NCI-H2107 (cell line): Measurements from ENCODE around the gene MRGPRF.

Source experiments
- DNase-seq: peaks from one replicate; lab custom pipeline; 2025; lab: John Stamatoyannopoulos, UW

The MRGPRF gene

GRCh38 chr11:69013009-69013951, at the start of gene MRGPRF:
Gene MRGPRF (minus strand): TSS chr11:69013246. CDS start chr11:69009901, 3,345 bp downstream.
- DNase-seq, result no peak

GRCh38 chr11:69062169-69062855, 49.3 kb upstream of the MRGPRF start:
- no peak for DNase-seq

- no peak for DNase-seq
These were observed 48.6 kb upstream of the MRGPRF start for GRCh38 chr11:69061713-69062053.

- no peak for DNase-seq
These were observed 48.0 kb upstream of the MRGPRF start for GRCh38 chr11:69060806-69061712.

GRCh38 chr11:69059985-69060384, 46.9 kb upstream of the MRGPRF start:
- DNase-seq, result no peak

- DNase-seq, result no peak
These were observed 46.4 kb upstream of the MRGPRF start for GRCh38 chr11:69059429-69059828.

GRCh38 chr11:69058511-69059270, 45.6 kb upstream of the MRGPRF start:
- no peak for DNase-seq

- DNase-seq, result no peak
These were observed 44.8 kb upstream of the MRGPRF start for GRCh38 chr11:69057801-69058200.

- no peak for DNase-seq
These were observed 44.2 kb upstream of the MRGPRF start for GRCh38 chr11:69057236-69057635.

- no peak for DNase-seq
These were observed 42.8 kb upstream of the MRGPRF start for GRCh38 chr11:69055598-69056516.

- DNase-seq, result no peak
These were observed 42.2 kb upstream of the MRGPRF start for GRCh38 chr11:69055212-69055586.

GRCh38 chr11:69054397-69055211, 41.6 kb upstream of the MRGPRF start:
- no peak for DNase-seq

- no peak for DNase-seq
These were observed 40.7 kb upstream of the MRGPRF start for GRCh38 chr11:69053546-69054396.

- DNase-seq, result no peak
These were observed 40.1 kb upstream of the MRGPRF start for GRCh38 chr11:69053169-69053477.

GRCh38 chr11:69052343-69053168, 39.5 kb upstream of the MRGPRF start:
- DNase-seq, result no peak

- DNase-seq, result no peak
These were observed 38.6 kb upstream of the MRGPRF start for GRCh38 chr11:69051381-69052342.
